HG03469 (cell line): Measurements from ENCODE around the gene LPAR2.
"Not testable (repeated sequence)": the region's sequence is repeated elsewhere in the genome, so short reads cannot be mapped to it uniquely, and the experiment has no call there.

Experiments used
- ATAC-seq: cut with Tn5 transposase; IDR thresholded peaks from one replicate; pipeline ENCODE4 v1.9.1; 2021; ENCODE audit warnings: mild to moderate bottlenecking, moderate library complexity, moderate number of reproducible peaks; ENCODE audit not compliant: unreplicated experiment

The LPAR2 gene

DNA sequence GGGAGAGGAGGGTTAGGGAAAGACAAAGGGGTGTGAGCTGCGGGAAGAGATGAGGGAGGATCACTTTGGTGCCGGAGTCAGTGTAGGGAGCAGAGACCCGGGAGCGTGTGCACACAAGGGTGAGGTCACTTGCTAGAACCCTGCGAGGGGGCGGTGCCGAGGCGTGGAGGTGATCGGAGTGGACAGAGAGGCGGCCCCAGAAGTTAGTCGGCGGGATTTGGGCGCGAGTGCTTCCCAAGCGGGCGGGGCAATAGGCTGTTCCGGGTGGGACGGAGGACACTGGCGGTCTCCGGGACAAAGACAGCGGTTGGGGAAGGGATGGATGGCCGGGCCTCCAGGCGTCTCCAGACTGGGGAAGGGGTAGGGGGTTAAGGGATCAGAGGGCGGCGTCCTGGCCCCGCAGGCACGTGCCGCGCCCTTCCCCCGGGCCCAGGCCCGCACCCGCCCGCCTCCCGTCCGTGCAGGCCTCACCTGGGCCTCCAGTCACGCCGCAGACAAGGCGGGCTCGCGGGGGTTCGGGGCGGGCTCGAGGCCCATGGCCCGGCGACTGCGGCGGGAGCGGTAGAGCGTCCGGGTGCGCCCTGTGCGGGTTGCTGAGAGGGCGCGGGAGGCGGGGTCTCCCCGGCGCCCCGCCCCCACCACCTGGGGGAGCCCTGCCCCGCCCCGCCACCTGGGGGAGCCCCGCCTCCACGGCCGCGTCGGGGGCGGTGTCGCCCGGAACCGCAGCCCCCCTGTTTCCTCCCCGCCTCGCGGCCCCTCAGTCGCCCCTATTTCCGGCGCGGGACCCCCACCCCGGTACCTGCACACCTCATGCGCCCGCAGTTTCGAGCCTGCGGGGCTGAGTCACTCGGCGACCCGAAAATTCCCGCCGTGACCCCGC, at the start of gene LPAR2:
Gene LPAR2 (minus strand): TSS at position 600 of the 880 bp plus-strand sequence. CDS start 945 bp downstream, outside the sequence.
- peak; percentile 29 for ATAC-seq

- ATAC-seq, result no peak
Observed at GRCh38 chr19:19677579-19677978, 49.6 kb upstream of the LPAR2 start.

DNA sequence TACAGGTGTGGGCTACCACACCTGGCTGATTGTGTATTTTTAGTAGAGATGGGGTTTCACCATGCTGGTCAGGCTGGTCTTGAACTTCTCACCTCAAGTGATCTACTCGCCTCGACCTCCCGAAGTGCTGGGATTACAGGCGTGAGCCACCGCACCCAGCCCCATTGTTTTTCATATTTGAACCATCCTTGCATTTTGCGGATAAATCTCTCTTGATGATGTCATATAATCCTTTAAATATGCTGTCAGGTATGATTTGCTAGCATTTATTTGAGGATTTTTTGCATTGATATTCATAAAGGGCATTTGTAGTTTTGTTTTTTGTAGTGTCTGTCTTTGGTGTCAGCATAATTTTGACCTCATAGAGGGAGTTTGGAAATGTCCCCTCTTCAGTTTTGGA, 46.3 kb upstream of the LPAR2 start:
- ATAC-seq, result no peak

DNA sequence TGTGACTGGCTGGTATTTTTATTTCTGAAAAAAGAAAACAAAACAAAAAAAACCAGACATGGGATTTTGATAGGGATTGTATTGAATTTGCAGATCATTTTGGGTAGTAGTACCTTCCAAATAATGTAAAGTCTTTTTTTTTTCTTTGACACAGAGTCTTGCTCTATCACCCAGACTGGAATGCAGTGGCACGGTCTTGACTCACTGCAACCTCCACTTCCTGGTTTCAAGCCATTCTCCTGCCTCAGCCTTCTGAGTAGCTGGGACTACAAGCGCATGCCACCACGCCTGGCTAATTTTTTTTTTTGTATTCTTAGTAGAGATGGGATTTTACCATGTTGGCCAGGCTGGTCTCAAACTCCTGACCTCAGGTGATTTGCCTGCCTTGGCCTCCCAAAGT, 44.8 kb upstream of the LPAR2 start:
- no peak for ATAC-seq

- ATAC-seq, result no peak
Observed at GRCh38 chr19:19670070-19670551, 42.1 kb upstream of the LPAR2 start.

GRCh38 chr19:19668230-19669012, 40.4 kb upstream of the LPAR2 start, which contains the start of gene ZNF101:
TSS of gene ZNF101 (plus strand) at chr19:19668839. CDS start at chr19:19668964, 125 bp downstream.
- peak; percentile 60 for ATAC-seq

- ATAC-seq, result not testable (repeated sequence)
Observed at GRCh38 chr19:19665420-19665948, 37.5 kb upstream of the LPAR2 start.

DNA sequence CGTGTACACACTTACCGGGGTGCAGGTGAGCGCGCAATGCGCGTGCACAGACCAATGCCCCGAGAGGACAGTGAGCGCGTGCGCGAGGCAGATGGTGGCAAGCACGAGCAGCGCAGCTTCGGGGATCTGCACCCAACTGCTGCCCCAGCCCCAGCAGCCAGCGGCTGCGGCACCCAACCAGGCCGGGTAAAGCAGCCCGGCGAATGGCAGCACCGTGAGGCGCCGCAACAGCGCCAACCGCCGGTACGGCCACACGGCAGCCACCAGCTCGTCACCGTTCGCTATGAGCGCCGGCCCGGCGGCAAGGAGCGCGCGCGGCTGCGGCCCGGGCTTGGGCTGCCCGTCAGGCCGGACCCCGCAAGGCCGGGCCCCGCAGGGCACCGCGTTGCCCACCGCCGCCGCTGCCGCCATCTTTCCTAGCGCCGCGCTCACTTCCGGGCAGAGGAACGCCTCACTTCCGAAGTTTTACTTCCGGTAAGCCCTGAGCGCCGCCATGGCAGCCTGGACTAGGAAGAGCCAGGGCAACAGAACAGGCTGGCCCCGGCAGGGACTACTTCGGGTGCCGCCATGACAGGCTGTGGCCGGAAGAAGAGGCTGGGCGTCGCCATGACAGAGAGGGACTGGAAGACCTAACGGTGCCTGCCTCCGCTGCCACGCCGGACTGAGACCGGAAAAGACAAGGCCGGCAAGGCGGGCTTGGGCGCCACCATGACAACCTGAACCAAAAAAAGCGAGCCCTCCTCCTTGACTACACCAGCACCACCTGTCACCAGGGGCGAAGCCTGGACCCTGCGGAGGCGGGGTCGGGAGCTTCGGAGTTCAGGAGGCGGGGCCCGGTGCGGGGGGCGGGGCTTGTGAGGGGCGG, 35.5 kb upstream of the LPAR2 start, which contains the start of gene ATP13A1:
Gene ATP13A1 (minus strand): TSS at position 421 of the 865 bp plus-strand sequence. CDS start 10 bp downstream, at position 411.
- ATAC-seq, result peak; percentile 53

DNA sequence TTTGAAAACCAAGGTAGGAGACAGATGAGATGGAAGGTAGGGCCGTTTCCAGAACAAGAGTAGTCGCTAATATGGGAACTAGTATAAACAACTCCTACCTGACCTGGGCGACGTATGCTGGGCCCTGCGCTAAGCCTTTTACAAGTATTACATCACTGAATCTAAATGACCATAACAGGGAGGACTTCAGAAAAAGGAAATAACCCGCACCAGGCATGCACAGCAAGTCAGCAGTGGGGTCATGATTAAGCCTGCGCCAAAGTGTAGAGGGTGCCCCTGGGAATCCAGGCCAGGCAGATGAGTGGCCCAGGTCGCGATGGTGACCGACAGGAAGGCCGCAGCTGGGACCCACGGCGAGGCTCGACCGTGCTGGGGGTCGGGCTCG, 34.8 kb upstream of the LPAR2 start:
- no peak for ATAC-seq

DNA sequence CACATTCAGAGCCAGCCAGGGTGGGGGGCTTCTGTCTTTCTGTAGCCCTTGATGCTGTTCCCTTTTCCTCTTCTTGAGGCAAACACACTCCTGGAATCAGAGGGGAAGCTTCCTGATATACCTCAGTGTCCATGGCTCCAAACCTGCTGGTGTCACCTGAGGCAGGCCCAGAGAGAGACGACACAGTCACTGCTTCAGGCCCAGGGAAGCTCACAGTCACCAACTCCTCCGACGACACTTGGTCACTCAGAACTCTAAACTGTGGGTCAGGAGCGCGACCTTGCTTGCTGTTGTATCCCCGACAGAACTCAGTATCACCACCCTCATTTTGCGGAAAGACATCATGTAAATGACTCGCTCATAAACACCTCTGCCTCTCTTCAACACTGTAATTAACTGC, 34.3 kb upstream of the LPAR2 start:
- no peak for ATAC-seq

DNA sequence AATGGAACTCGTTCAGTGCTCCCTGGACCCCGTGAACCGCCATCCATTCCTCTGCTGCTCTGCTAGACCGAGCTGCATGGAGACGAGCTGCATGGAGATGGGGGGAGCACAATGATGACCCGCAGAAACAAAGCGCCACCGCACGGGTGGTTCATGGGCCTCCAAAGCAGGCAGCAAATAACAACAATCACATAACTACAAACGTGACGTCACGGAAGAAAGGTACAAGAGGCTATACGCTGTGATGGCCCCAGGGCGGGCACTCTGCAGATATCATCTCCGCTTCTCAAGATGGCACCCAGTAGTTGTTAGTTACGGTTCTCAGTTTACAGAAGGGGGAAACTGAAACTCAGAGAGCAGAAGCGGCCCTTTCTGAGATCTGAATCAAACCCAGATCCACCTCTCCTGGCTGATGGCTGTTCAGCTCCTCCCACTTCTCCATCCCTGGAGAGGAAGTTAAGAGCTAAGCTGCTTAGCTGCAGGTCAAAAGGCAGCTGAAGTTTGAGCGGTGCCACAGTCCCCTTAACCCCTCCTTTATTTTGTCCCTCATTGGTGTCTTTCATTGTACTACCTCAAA, 33.7 kb upstream of the LPAR2 start:
- no peak for ATAC-seq

GRCh38 chr19:19661141-19661674, 33.2 kb upstream of the LPAR2 start:
- no peak for ATAC-seq

DNA sequence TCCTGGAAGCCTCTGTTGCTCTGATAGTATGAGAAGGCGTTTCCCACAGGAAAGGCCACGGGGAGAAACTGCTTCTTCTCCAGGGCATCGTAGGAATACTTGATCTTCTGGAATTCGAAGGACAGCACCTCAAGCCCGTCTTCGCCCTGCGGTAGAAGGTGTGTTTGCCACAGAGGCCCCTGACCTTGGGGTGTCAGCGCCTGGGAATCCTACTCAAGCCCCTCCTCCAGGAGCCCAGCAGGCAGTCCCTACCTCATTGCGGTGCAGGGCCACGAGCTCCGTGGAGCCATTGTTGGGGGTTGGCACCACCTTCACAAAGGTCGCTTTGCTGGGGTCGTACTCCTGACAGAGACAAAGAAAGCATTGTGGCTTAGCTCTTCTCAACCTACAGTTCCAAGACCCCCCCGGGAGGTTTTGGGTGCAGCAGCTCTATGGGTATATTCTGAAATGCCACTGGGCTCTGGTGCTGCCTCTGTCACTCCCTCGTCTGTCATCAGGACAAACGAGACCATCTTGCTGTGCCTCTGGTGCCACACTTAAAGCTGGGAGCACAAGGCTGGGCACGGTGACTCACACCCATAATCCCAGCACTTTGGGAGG, 31.7 kb upstream of the LPAR2 start:
- ATAC-seq, result no peak

GRCh38 chr19:19657397-19657783, 29.4 kb upstream of the LPAR2 start:
- ATAC-seq, result no peak

- no peak for ATAC-seq
Observed at GRCh38 chr19:19656451-19657396, 28.7 kb upstream of the LPAR2 start.

DNA sequence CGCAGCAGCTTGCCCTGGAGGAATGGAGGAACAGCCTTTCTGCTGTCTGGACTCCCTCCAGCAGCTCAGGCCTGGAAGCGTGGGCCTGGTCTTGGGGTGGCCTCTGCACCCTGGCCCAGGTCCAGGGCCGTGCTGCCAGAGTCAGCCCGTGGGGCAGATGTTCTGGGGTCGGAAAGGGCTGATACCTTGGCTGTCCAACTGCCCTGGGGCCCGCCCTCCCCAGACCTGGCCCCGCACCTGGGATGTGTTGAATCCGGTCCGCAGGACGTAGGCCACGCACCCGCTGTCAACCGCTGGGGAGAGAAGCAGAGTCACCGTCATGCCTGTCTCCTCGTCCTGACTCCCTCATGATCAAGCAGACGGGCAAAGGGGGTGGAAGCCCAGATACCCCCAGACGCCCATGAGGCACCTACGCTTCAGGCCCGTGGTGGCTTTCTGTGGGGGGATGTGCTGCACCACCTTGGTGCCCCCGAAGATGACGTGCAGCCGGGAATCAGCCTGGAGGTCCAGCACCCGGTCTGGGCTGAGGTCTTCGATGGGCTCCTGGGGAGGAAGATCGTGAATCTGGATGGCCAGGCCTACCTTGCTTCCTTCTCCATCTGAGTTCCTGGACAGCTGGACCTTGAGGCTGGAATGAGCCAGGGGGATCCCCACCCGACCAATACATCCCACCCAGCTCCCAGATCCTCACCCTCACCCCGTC, 27.8 kb upstream of the LPAR2 start:
- no peak for ATAC-seq

- no peak for ATAC-seq
Observed at GRCh38 chr19:19655051-19655594, 27.1 kb upstream of the LPAR2 start.
